RPMI8226 (cell line): ENCODE results near the gene XIST.
"Not testable (repeated sequence)": the region's sequence is repeated elsewhere in the genome, so short reads cannot be mapped to it uniquely, and the experiment has no call there.

Source experiments
- DNase-seq: peaks from one replicate; pipeline ENCODE4 v3.0.0-alpha.2; 2015

Gene XIST

GRCh38 chrX:73852467-73852866, at the start of gene XIST:
Gene XIST, minus strand, starts transcription at chrX:73852714.
- DNase-seq = no peak

- not testable (repeated sequence) for DNase-seq
Measured at GRCh38 chrX:73898315-73898714, 45.8 kb upstream of the XIST start.

GRCh38 chrX:73892515-73893090, 40.1 kb upstream of the XIST start:
- peak; percentile 18 for DNase-seq

- DNase-seq = not testable (repeated sequence)
Measured at GRCh38 chrX:73882260-73882659, 29.7 kb upstream of the XIST start.

- DNase-seq = no peak
Measured at GRCh38 chrX:73877687-73878086, 25.2 kb upstream of the XIST start.

- no peak for DNase-seq
Measured at GRCh38 chrX:73876911-73877310, 24.4 kb upstream of the XIST start.

GRCh38 chrX:73868916-73869315, 16.4 kb upstream of the XIST start:
- DNase-seq = no peak

- no peak for DNase-seq
Measured at GRCh38 chrX:73867144-73867543, 14.6 kb upstream of the XIST start.

- DNase-seq = no peak
Measured at GRCh38 chrX:73863852-73864251, 11.3 kb upstream of the XIST start.

- DNase-seq = no peak
Measured at GRCh38 chrX:73863268-73863667, 10.8 kb upstream of the XIST start.

- DNase-seq = no peak
Measured at GRCh38 chrX:73859622-73860021, 7.1 kb upstream of the XIST start.

GRCh38 chrX:73855546-73855945, 3.0 kb upstream of the XIST start:
- DNase-seq = peak; percentile 63

GRCh38 chrX:73852022-73852421, 492 bp downstream of the XIST start:
- no peak for DNase-seq

GRCh38 chrX:73851014-73852009, 1.2 kb downstream of the XIST start:
- no peak for DNase-seq

GRCh38 chrX:73850124-73851013, 2.1 kb downstream of the XIST start:
- DNase-seq = no peak

- DNase-seq = no peak
Measured at GRCh38 chrX:73849073-73849472, 3.4 kb downstream of the XIST start.

- DNase-seq = no peak
Measured at GRCh38 chrX:73847991-73848390, 4.5 kb downstream of the XIST start.

- DNase-seq = no peak
Measured at GRCh38 chrX:73847100-73847499, 5.4 kb downstream of the XIST start.

GRCh38 chrX:73842541-73843234, 9.8 kb downstream of the XIST start:
- no peak for DNase-seq

- no peak for DNase-seq
Measured at GRCh38 chrX:73841337-73841736, 11.2 kb downstream of the XIST start.

- no peak for DNase-seq
Measured at GRCh38 chrX:73840120-73840924, 12.2 kb downstream of the XIST start.

- DNase-seq = no peak
Measured at GRCh38 chrX:73839152-73839551, 13.4 kb downstream of the XIST start.
